ENCODE results near the gene DNAJC8. TPM values are rescaled to one million over a fixed set of nuclear protein-coding genes. Genes with fewer than 3 reads are reported as not detected.

The DNAJC8 gene
- total and polyA plus RNA-seq, 4 experiments from 2014 or later, result 71.5 to 199 (median 113) TPM

DNA sequence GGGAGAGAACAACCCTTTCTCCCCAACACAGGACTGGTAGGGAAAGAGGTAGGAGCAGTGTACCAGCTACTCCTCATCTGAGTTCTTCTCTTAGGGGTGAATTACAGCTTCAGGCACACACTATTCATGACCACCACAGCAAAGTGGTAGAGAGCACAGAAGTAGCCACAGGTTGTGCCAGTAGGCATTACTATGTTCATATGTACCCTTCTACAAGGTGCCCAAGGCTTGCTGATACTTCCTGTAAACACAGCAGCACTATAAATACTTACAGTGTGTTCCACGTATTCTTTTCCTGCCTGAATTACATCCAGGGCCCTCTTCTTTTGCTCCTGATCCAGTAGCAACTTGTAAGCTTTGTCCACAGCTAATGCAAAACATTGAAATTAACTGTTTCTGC lies 23.1 kb downstream of the DNAJC8 start:
- intact Hi-C loops (cut with micrococcal nuclease), result loop anchor here (1.0 to 2.0 kb wide), 2 partner anchors 118 to 351 kb away; no protein-coding TSS in a partner anchor
- H3K4me3 ChIP-seq (ENCODE audit: low read length in 2 of 2), result no peak overlapping the region
- DNase-seq, result no peak
- Mint-ChIP-seq H3K9me3 (peaks cover 0 to 1% (median 0%) of the 10 kb centered on the region in 8 donors), H3K36me3 (peaks cover 16 to 58% of the 10 kb centered on the region in 2 donors), H3K27me3 (no peaks in the 10 kb centered on the region), H3K27ac (peak overlapping the region in 4 of 7 donors; percentile 20 to 52 (median 36)), H3K4me1 (peaks cover 8 to 10% (median 9%) of the 10 kb centered on the region in 4 donors), H3K4me3 (no peak overlapping the region)
- H3K27ac ChIP-seq (ENCODE audit: low read depth, low read length), result no peak overlapping the region
- no peaks in the 10 kb centered on the region for H3K4me1 ChIP-seq (ENCODE audit: insufficient read depth, low read length)
- no peaks in the 10 kb centered on the region for H3K27me3 ChIP-seq (ENCODE audit: insufficient read depth, low read length)
- H3K9me3 ChIP-seq (ENCODE audit: control insufficient read depth in 1 of 2, low read length in 2 of 2), result no peaks in the 10 kb centered on the region
- peaks cover 35% of the 10 kb centered on the region for H3K36me3 ChIP-seq (ENCODE audit: insufficient read depth, low read length)
- POLR2A ChIA-PET (ENCODE audit: partially characterized antibody), result interaction anchor here (1.3 to 2.0 kb wide), 4 partner anchors 10 to 379 kb away, joined by 3 to 12 read pairs (median 6); partner anchors contain the start of gene PPP1R8
- CTCF ChIA-PET (ENCODE audit: partially characterized antibody), result interaction anchor here (0.6 to 6.3 kb wide), 12 partner anchors 8 to 352 kb away, joined by 3 to 90 read pairs (median 4); partner anchors contain the start of gene EYA3

- no peaks in the 10 kb centered on the region for H3K27me3 Mint-ChIP-seq
- peaks cover 20 to 64% of the 10 kb centered on the region in 2 donors for H3K36me3 Mint-ChIP-seq
- DNase-seq, result peak; percentile 63 to 69 (median 65)
Measured at GRCh38 chr1:28208818-28209441, 23.9 kb downstream of the DNAJC8 start.

DNA sequence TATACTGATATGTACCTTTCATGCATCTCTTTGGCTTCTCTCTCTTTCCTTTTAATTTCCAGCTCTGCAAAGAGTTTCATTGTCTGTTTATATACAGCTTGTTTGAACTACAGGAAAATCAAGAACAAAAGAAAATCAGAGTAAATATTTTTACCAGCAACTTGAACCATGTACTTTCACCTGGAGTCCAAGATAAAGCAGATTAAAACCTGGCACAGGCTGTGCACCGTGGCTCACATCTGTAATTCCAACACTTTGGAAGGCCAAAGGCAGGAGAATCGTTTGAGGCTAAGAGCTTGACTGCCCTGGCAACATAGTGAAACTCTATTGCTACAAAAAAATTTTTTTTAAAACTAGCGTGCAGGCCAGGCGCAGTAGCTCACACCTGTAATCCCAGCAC lies 27.6 kb downstream of the DNAJC8 start:
- H3K9me3 ChIP-seq (ENCODE audit: control insufficient read depth in 1 of 2, low read length in 2 of 2), result no peaks in the 10 kb centered on the region
- Mint-ChIP-seq H3K27ac (no peak overlapping the region), H3K9me3 (peaks cover 0 to 2% (median 0%) of the 10 kb centered on the region in 8 donors), H3K36me3 (peaks cover 46 to 69% of the 10 kb centered on the region in 2 donors), H3K27me3 (no peaks in the 10 kb centered on the region), H3K4me1 (peaks cover 12 to 22% (median 16%) of the 10 kb centered on the region in 4 donors), H3K4me3 (no peak overlapping the region)
- H3K27me3 ChIP-seq (ENCODE audit: insufficient read depth, low read length), result no peaks in the 10 kb centered on the region
- H3K27ac ChIP-seq (ENCODE audit: low read depth, low read length), result no peak overlapping the region
- H3K36me3 ChIP-seq (ENCODE audit: insufficient read depth, low read length), result peaks cover 44% of the 10 kb centered on the region
- H3K4me1 ChIP-seq (ENCODE audit: insufficient read depth, low read length), result peaks cover 10% of the 10 kb centered on the region
- no peak for DNase-seq
- CTCF ChIA-PET (ENCODE audit: partially characterized antibody), result interaction anchor here (6.3 kb wide), 1 partner anchor 115 kb away, joined by 90 read pairs; the partner anchor contains the start of gene EYA3
- POLR2A ChIA-PET (ENCODE audit: partially characterized antibody), result no interaction called here
- intact Hi-C loops (cut with micrococcal nuclease), result no loop called here
- no peak overlapping the region for H3K4me3 ChIP-seq (ENCODE audit: low read length in 2 of 2)

More at GRCh38 chr1:28208818-28209441, 23.9 kb downstream of the DNAJC8 start:
- Mint-ChIP-seq H3K4me1 (peaks cover 8 to 10% (median 9%) of the 10 kb centered on the region in 4 donors), H3K4me3 (no peak overlapping the region), H3K9me3 (peaks cover 0 to 1% (median 0%) of the 10 kb centered on the region in 8 donors), H3K27ac (peak overlapping the region in 2 of 7 donors; percentile 20 to 44)
- Histone ChIP-seq H3K4me1 (ENCODE audit: insufficient read depth, low read length) (no peaks in the 10 kb centered on the region), H3K4me3 (ENCODE audit: low read length in 2 of 2) (no peak overlapping the region), H3K27ac (ENCODE audit: low read depth, low read length) (no peak overlapping the region), H3K27me3 (ENCODE audit: insufficient read depth, low read length) (no peaks in the 10 kb centered on the region), H3K36me3 (ENCODE audit: insufficient read depth, low read length) (peaks cover 43% of the 10 kb centered on the region), H3K9me3 (ENCODE audit: control insufficient read depth in 1 of 2, low read length in 2 of 2) (no peaks in the 10 kb centered on the region)
- intact Hi-C loops (cut with micrococcal nuclease), result loop anchor here (1.0 to 2.0 kb wide), 2 partner anchors 118 to 350 kb away; no protein-coding TSS in a partner anchor
- ChIA-PET CTCF (ENCODE audit: partially characterized antibody) (interaction anchor here (0.6 to 6.3 kb wide), 12 partner anchors 9 to 351 kb away, joined by 3 to 90 read pairs (median 4); partner anchors contain the start of gene EYA3), POLR2A (ENCODE audit: partially characterized antibody) (interaction anchor here (0.8 to 2.0 kb wide), 6 partner anchors 9 to 379 kb away, joined by 3 to 12 read pairs (median 4); partner anchors contain the start of genes ATP5IF1 and PPP1R8)

GRCh38 chr1:28200234-28200873 lies 32.5 kb downstream of the DNAJC8 start:
- CTCF ChIA-PET (ENCODE audit: partially characterized antibody), result interaction anchor here (0.8 to 1.7 kb wide), 2 partner anchors 9 to 111 kb away, joined by 3 to 9 read pairs; partner anchors contain the start of gene EYA3
- no peak overlapping the region for H3K27ac ChIP-seq (ENCODE audit: low read depth, low read length)
- H3K4me1 Mint-ChIP-seq, result peaks cover 29 to 47% (median 41%) of the 10 kb centered on the region in 4 donors
- peak overlapping the region; percentile 10 to 92 (median 70) for H3K27ac Mint-ChIP-seq
- intact Hi-C loops (cut with micrococcal nuclease), result no loop called here
- POLR2A ChIA-PET (ENCODE audit: partially characterized antibody), result interaction anchor here (1.1 to 2.0 kb wide), 5 partner anchors 8 to 112 kb away, joined by 4 to 9 read pairs (median 7); partner anchors contain the start of gene EYA3
- no peak for DNase-seq
- H3K27me3 ChIP-seq (ENCODE audit: insufficient read depth, low read length), result no peaks in the 10 kb centered on the region
- no peaks in the 10 kb centered on the region for H3K27me3 Mint-ChIP-seq
- H3K9me3 Mint-ChIP-seq, result peaks cover 0 to 14% (median 7%) of the 10 kb centered on the region in 8 donors
- H3K4me3 Mint-ChIP-seq, result peak overlapping the region; percentile 26 to 72 (median 61)
- peaks cover 49% of the 10 kb centered on the region for H3K4me1 ChIP-seq (ENCODE audit: insufficient read depth, low read length)
- H3K36me3 Mint-ChIP-seq, result peaks cover 59 to 62% of the 10 kb centered on the region in 2 donors
- no peaks in the 10 kb centered on the region for H3K9me3 ChIP-seq (ENCODE audit: control insufficient read depth in 1 of 2, low read length in 2 of 2)
- no peak overlapping the region for H3K4me3 ChIP-seq (ENCODE audit: low read length in 2 of 2)
- peaks cover 24% of the 10 kb centered on the region for H3K36me3 ChIP-seq (ENCODE audit: insufficient read depth, low read length)

GRCh38 chr1:28199328-28200233 lies 33.2 kb downstream of the DNAJC8 start:
- Mint-ChIP-seq H3K4me1 (peaks cover 29 to 47% (median 41%) of the 10 kb centered on the region in 4 donors), H3K9me3 (peaks cover 0 to 14% (median 7%) of the 10 kb centered on the region in 8 donors), H3K36me3 (peaks cover 54 to 59% of the 10 kb centered on the region in 2 donors), H3K4me3 (peak overlapping the region; percentile 38 to 86 (median 78)), H3K27ac (peak overlapping the region; percentile 43 to 95 (median 84)), H3K27me3 (no peaks in the 10 kb centered on the region)
- Histone ChIP-seq H3K4me3 (ENCODE audit: low read length in 2 of 2) (no peak overlapping the region), H3K27ac (ENCODE audit: low read depth, low read length) (peak overlapping the region; percentile 8), H3K9me3 (ENCODE audit: control insufficient read depth in 1 of 2, low read length in 2 of 2) (no peaks in the 10 kb centered on the region), H3K27me3 (ENCODE audit: insufficient read depth, low read length) (no peaks in the 10 kb centered on the region), H3K36me3 (ENCODE audit: insufficient read depth, low read length) (peaks cover 21% of the 10 kb centered on the region), H3K4me1 (ENCODE audit: insufficient read depth, low read length) (peaks cover 49% of the 10 kb centered on the region)
- CTCF ChIA-PET (ENCODE audit: partially characterized antibody), result interaction anchor here (0.8 to 1.7 kb wide), 3 partner anchors 10 to 114 kb away, joined by 3 to 9 read pairs (median 3); partner anchors contain the start of gene EYA3
- DNase-seq, result peak; percentile 76 to 82 (median 80)
- POLR2A ChIA-PET (ENCODE audit: partially characterized antibody), result interaction anchor here (0.5 to 2.0 kb wide), 11 partner anchors 9 to 239 kb away, joined by 3 to 9 read pairs (median 4); partner anchors contain the start of genes DNAJC8, EYA3, MED18 and XKR8
- intact Hi-C loops (cut with micrococcal nuclease), result loop anchor here (1.0 kb wide), 1 partner anchor 108 kb away; no protein-coding TSS in a partner anchor

All from CD4-positive, alpha-beta memory T cell (primary cell).